HL-60 (cell line): ENCODE results near the gene PPAN.

Experiments used
- DNase-seq, 2 experiments: peaks; one replicate each; pipeline ENCODE4 v3.0.0-alpha.2; 2010 to 2020; ENCODE audit warnings: low read depth in 1 of 2, low spot score in 1 of 2
- H3K27ac ChIP-seq: fragments of 250-450 bp; sonication (Bioruptor Pico); replicated peaks from 2 replicates; pipeline ENCODE4 v1.5.1; 2020; ENCODE audit warnings: mild to moderate bottlenecking, moderate library complexity
- H3K27me3 ChIP-seq: fragments of 250-450 bp; sonication (Bioruptor Pico); 2 replicates; pipeline ENCODE4 v1.5.1; 2021; ENCODE audit warnings: mild to moderate bottlenecking, moderate library complexity; ENCODE audit not compliant: insufficient read depth, poor library complexity, severe bottlenecking
- H3K4me3 ChIP-seq: replicated peaks from 2 replicates; pipeline ENCODE4 v1.5.1; 2011; ENCODE audit warnings: mild to moderate bottlenecking, control low read depth, low read length; ENCODE audit not compliant: insufficient read depth
- GABPA ChIP-seq: IDR thresholded peaks from 2 replicates; pipeline ENCODE4 v1.6.1; 2012; ENCODE audit warnings: low read depth
- POLR2AphosphoS5 ChIP-seq: IDR thresholded peaks from 2 replicates; pipeline ENCODE4 v1.6.1; 2012; ENCODE audit warnings: low read depth
- SPI1 ChIP-seq: IDR thresholded peaks from 2 replicates; pipeline ENCODE4 v1.6.1; 2012; ENCODE audit warnings: low read depth, mild to moderate bottlenecking, borderline replicate concordance
- TF ChIP-seq, protein P1 (sequence below): IDR thresholded peaks from one replicate; pipeline ENCODE4 v1.5.1; 2011; ENCODE audit warnings: low read length, control low read depth, inconsistent platforms; ENCODE audit not compliant: insufficient read depth
- TF ChIP-seq, protein P2 (sequence below): IDR thresholded peaks from 2 replicates; pipeline ENCODE4 v1.6.1; 2012; ENCODE audit warnings: low read depth; ENCODE audit not compliant: insufficient replicate concordance

The PPAN gene

DNA sequence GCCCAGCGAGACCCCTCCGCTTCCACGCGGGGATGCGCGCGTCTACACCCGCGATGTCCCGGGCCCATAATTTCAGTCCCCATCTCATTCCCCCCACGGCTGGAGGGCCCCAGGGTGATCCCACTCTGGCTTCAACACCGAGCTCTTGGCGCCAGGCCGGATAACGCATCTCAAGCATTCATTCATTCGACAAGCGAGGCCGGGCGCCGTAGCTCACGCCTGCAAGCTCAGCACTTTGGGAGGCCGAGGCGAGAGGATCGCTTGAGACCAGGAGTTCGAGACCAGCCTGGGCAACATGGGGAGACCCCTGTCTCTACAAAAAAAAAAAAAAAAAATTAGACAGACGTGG, 9.6 kb upstream of the PPAN start:
- Histone ChIP-seq H3K27me3 (no peaks in the 10 kb centered on the region), H3K4me3 (peak overlapping the region; percentile 17; the same call in 1 of the 2 replicates), H3K27ac (peak overlapping the region; percentile 65)
- TF ChIP-seq GABPA (no peak), SPI1 (no peak), POLR2AphosphoS5 (no peak)
- TF ChIP-seq, protein P1, sequence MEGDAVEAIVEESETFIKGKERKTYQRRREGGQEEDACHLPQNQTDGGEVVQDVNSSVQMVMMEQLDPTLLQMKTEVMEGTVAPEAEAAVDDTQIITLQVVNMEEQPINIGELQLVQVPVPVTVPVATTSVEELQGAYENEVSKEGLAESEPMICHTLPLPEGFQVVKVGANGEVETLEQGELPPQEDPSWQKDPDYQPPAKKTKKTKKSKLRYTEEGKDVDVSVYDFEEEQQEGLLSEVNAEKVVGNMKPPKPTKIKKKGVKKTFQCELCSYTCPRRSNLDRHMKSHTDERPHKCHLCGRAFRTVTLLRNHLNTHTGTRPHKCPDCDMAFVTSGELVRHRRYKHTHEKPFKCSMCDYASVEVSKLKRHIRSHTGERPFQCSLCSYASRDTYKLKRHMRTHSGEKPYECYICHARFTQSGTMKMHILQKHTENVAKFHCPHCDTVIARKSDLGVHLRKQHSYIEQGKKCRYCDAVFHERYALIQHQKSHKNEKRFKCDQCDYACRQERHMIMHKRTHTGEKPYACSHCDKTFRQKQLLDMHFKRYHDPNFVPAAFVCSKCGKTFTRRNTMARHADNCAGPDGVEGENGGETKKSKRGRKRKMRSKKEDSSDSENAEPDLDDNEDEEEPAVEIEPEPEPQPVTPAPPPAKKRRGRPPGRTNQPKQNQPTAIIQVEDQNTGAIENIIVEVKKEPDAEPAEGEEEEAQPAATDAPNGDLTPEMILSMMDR: no peak
- TF ChIP-seq, protein P2, sequence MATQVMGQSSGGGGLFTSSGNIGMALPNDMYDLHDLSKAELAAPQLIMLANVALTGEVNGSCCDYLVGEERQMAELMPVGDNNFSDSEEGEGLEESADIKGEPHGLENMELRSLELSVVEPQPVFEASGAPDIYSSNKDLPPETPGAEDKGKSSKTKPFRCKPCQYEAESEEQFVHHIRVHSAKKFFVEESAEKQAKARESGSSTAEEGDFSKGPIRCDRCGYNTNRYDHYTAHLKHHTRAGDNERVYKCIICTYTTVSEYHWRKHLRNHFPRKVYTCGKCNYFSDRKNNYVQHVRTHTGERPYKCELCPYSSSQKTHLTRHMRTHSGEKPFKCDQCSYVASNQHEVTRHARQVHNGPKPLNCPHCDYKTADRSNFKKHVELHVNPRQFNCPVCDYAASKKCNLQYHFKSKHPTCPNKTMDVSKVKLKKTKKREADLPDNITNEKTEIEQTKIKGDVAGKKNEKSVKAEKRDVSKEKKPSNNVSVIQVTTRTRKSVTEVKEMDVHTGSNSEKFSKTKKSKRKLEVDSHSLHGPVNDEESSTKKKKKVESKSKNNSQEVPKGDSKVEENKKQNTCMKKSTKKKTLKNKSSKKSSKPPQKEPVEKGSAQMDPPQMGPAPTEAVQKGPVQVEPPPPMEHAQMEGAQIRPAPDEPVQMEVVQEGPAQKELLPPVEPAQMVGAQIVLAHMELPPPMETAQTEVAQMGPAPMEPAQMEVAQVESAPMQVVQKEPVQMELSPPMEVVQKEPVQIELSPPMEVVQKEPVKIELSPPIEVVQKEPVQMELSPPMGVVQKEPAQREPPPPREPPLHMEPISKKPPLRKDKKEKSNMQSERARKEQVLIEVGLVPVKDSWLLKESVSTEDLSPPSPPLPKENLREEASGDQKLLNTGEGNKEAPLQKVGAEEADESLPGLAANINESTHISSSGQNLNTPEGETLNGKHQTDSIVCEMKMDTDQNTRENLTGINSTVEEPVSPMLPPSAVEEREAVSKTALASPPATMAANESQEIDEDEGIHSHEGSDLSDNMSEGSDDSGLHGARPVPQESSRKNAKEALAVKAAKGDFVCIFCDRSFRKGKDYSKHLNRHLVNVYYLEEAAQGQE: no peak
- no peak for DNase-seq

DNA sequence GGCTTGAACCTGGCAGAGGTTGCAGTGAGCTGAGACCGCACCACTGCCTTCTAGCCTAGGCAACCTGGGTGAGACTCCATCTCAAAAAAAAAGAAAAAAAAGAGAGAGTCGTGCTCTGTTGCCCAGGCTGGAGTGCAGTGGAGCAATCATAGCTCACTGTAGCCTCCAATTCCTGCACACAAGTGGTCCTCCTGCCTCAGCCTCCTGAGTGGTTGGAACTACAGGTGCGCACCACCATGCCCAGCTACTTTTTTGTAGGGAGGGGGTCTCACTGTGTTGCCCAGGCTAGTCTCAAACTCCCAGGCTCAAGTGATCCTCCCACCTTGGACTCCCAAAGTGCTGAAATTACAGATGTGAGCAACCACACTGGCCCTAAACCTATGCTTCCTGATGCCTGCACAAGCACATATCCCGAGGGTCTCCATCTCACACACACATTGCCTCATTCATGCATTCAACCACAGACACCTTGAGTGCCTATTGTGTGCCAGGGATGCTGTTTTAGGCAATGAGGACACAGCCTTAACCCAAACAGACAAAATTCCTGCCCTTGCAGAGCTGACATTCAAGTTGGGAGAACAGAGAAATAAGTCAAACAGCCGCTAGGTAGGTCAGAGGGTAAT, 5.9 kb upstream of the PPAN start:
- Histone ChIP-seq H3K4me3 (no peak overlapping the region), H3K27me3 (no peaks in the 10 kb centered on the region), H3K27ac (no peak overlapping the region)
- no peak for DNase-seq
- TF ChIP-seq GABPA: no peak
- TF ChIP-seq, protein P2: no peak
- TF ChIP-seq POLR2AphosphoS5: no peak
- TF ChIP-seq, protein P1: no peak
- TF ChIP-seq SPI1: no peak

DNA sequence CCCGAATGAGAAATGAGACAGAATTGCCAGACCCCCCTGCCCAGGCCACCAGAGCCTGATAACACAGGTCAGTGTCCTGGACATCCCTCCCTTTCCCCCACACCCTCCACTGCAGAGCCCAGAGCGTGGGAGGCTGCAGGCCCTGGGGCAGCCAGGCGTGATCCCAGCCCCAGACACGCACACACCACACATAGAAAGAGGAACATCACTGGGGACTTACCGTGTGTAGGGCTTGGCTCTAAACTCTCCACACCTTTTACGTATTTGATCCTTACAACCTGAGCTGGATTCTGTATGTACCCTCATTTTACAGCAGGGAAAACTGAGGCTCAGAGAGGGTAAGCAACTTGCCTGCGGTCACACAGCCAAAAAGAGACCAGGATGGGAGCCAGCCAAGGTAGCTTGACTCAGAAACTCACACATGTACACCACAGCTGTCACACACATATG, 3.4 kb upstream of the PPAN start:
- Histone ChIP-seq H3K27me3 (no peaks in the 10 kb centered on the region), H3K27ac (peak overlapping the region; percentile 95), H3K4me3 (no peak overlapping the region)
- TF ChIP-seq POLR2AphosphoS5: peak; percentile 64; the same call in 1 of the 2 replicates
- peak; percentile 44; the same call in 1 of the 2 replicates for TF ChIP-seq SPI1
- TF ChIP-seq, protein P1: no peak
- DNase-seq: peak in 1 of 2 experiments; percentile 83

DNA sequence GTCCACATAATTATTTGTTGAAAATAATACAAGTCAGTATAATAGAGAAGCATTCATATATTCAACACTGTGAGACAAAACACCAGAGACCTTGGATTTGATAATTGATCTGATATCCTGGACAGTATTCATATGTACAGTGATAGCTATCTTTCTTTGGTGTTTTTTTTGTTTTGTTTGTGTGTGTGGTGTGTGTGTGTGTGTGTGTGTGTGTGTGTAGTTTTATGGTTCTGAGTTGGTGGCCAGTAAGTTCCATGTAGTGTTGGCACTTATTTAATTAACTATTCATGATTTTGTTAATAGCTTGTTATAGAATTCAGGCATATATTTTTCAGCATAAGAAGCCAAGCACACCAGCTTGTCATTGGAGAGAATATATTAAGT, 2.0 kb upstream of the PPAN start:
- no peak for DNase-seq
- TF ChIP-seq, protein P1: no peak
- TF ChIP-seq POLR2AphosphoS5: no peak
- TF ChIP-seq, protein P2: no peak
- no peak for TF ChIP-seq SPI1
- TF ChIP-seq GABPA: no peak
- Histone ChIP-seq H3K4me3 (no peak overlapping the region), H3K27ac (peak overlapping the region; percentile 95), H3K27me3 (no peaks in the 10 kb centered on the region)
